HK-2 (cell line): ENCODE data around the gene B3GNT2.

ENCODE experiments used
- DNase-seq: peaks from one replicate; pipeline ENCODE4 v3.0.0-alpha.2; 2018; ENCODE audit not compliant: unreplicated experiment

B3GNT2 gene

DNA sequence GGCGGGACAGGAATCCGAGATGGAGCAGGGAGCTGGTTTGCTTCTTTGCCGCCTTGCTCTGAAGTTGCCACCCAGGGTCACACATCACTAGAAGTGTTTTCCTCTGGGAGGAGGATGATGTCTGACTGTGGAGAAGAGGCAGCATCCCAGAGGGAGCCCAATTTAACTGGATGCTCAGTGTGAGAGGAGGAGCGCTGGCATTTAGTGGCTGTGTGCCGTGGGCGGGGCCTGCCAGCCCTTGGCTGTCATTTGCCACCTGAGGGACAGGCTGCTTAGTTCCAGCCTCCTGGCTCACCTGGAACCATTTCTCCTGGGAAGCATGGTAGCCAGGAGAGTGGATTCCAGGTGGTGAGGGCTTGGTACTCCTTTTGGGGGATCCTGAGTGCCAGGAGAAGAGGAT, 9.6 kb downstream of the B3GNT2 start:
- DNase-seq, result no peak

DNA sequence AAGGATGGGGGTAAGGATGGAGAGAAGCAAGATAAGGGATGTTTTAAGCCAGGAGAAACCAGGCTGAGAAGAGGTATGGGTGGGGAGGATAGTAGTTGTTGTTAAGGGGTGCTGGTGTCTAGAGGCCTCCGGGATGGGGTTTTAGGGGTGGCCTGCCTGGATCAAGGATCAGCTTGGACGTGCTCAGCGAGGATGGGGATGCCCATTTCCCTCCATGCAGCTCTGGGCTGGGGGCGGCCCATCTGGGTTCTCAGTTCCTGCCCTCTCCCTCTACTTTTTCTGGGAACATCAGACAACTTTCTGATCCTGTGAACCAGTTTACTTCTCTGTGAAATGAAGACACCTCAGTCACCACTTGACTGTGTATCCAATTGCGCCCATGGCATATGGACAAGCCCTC, 10.1 kb downstream of the B3GNT2 start:
- DNase-seq, result no peak

- no peak for DNase-seq
These were observed 11.6 kb downstream of the B3GNT2 start for GRCh38 chr2:62207491-62207890.

GRCh38 chr2:62208074-62208757, 12.3 kb downstream of the B3GNT2 start:
- DNase-seq, result no peak

- no peak for DNase-seq
These were observed 12.8 kb downstream of the B3GNT2 start for GRCh38 chr2:62208758-62209114.

- DNase-seq, result no peak
These were observed 13.6 kb downstream of the B3GNT2 start for GRCh38 chr2:62209427-62209991.

DNA sequence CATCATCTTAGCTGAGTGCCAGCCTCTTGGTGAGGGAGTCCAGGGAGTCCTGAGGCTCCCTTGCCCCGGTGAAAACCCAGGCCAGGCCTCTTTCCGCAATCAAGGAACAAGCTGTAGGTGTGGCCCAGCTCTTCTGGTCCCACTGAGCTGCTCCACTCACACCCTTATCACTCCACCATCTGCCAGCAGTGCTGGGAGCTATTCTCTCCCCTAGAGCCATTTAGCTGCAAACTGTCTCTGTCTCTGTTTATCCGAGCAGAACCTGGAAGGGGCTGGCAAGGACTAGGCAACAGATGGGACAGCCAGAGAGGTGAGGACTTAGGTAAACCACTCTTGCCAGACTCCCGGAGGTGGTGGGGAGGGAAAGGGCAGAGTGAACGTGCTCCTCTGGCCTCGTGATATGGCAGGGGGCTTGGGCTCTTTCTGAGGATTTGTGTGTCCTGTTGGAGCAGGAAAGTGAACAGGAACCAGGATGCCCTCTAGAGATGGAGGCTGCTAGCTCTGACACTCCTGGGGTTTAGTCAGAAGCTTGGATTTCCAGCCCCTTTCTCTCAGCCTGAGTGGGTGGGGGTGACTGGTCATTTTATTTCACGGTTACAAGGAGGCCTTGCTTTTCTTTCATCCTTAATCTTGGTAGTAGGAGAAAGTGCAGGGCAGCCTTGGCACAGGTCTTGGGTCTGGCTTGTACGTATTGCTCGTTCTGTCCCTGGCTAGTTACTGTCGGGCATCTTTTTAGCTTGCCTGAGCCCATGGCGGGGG, 19.6 kb downstream of the B3GNT2 start:
- no peak for DNase-seq

DNA sequence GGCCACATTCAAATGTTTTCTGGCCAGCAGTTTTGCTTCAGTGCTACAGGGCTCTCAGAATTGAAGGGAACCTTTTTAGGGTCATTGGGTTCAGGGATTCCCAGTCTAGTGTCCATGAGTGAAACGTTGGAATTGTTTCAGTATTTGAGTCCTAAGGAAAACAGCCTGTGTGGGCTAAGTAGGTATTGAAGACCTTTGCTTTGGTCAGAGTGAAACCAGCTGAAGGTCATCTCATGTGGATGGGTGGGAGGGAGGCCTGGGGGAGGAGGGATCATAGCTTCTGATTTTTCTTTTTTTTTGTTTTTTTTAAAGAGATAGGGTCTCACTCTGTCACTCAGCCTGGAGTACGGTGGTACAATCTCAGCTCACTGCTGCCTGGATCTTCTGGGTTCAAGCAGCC, 20.2 kb downstream of the B3GNT2 start:
- DNase-seq, result no peak

DNA sequence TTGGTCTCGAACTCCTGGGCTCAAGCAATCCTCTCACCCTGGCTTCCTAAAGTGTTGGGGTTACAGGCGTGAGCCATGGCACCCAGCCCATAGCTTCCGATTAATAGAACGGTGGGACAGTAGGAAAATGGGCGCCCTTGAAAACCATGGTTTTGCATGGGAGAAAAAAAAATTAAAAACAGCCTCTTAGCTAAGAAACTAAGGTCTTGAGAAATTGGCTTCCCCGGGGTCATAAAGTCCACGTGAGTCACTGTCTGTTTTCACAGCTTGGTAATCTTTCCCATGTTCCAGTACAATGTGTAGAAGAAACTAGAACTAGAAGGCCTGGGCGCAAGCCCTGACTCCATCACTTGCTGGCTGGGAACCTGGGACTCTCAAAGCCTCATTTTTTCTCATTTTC, 20.7 kb downstream of the B3GNT2 start:
- no peak for DNase-seq

DNA sequence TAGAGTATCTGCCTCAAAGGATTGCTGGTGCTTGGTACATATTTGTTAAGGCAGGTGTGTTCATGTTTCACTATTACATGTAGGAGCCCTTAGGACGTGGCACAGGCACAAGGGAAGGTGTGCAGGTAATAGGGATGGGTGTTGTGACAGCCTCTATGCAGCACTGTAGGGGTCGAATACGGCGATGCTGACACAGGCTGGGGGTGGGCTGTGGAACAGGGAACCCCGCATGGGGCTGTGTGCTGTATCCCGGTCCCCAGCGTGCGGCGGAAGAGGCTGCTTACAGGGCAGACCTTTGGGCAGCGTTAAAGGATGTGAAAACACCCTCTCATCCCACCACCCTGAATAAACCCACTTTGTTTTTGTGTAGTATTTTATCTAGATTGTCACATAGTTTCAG, 21.5 kb downstream of the B3GNT2 start:
- DNase-seq, result no peak

DNA sequence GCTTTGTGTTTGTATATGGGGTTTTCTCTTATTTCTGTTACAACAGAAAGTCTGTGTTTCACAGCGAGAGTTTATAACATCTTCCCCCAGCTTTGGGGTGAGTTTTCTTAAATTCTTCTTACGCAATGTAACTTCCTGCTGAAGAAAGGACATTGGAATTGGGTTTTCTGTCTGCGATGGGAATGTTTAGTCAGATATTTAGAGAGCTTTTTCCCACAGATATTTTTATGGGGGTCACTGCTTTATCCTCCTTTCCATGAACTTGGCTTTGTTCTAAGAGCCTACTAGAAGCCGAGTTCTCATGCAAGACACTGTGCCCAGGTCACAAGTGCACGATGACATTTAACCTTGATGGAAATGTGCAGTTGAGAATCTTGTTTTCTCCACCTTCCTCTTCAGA, 22.1 kb downstream of the B3GNT2 start:
- no peak for DNase-seq

DNA sequence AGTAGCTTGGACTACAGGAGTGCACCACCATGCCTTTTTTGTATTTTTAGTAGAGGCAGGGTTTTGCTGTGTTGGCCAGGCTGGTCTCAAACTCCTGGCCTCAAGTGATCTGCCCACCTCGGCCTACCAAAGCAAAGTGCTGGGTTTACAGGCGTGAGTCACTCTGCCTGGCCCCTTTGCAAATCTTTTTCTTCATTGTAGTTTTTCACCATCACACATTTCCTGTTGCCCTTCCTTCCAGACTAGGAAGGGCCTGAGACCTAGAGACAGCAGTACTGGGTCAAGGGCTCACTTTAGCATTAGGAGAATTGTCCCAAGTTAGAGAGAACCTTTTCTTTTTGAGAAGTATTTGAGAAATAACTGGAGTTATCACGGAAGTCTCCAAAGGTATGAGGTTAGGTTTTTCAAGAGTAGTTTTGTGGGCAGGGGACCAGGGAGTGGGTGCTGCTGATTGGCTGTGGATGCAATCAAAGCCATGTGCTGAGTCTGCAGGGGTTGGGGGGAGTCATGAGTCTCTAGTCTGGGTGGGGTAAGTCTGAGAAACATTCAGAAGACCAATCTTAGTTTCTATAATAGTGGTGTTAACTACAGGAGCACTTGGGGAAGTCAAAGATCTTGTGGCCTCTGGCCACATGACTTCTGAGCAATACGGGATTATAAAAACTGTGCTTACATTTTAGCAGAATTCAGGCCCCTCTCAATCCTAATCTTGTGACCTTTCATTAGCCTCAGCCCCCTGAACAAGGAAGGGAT, 23.7 kb downstream of the B3GNT2 start:
- no peak for DNase-seq

- no peak for DNase-seq
These were observed 25.2 kb downstream of the B3GNT2 start for GRCh38 chr2:62221141-62221540.

DNA sequence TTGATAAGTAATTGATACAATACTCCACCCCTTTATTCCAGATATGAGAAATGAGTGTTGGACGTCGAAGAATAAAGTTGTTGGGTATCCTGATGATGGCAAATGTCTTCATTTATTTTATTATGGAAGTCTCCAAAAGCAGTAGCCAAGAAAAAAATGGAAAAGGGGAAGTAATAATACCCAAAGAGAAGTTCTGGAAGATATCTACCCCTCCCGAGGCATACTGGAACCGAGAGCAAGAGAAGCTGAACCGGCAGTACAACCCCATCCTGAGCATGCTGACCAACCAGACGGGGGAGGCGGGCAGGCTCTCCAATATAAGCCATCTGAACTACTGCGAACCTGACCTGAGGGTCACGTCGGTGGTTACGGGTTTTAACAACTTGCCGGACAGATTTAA, 26.3 kb downstream of the B3GNT2 start:
- DNase-seq, result no peak

- DNase-seq, result no peak
These were observed 26.8 kb downstream of the B3GNT2 start for GRCh38 chr2:62222674-62223073.

DNA sequence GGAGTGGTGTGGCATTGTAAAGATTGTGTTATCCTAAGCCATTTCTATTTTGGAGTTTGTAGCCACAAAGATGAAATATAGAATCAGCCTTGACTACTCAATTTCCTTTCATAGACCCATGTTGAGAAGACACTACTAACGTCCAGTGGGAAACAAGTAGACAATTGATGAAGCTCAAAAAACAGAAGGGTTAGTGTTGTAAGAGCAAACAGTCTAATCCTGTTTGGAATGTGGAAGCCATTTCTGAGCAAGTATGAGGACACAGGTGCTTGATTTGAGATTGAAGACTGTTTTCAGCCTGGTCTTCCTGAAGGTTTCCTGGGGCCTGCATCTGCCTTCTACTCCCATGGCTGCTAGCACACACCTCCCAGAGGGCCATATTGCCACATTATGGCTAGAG, 29.1 kb downstream of the B3GNT2 start:
- no peak for DNase-seq

- DNase-seq, result no peak
These were observed 31.6 kb downstream of the B3GNT2 start for GRCh38 chr2:62227386-62228075.

- DNase-seq, result no peak
These were observed 33.2 kb downstream of the B3GNT2 start for GRCh38 chr2:62229082-62229605.

- no peak for DNase-seq
These were observed 35.6 kb downstream of the B3GNT2 start for GRCh38 chr2:62231541-62231940.

DNA sequence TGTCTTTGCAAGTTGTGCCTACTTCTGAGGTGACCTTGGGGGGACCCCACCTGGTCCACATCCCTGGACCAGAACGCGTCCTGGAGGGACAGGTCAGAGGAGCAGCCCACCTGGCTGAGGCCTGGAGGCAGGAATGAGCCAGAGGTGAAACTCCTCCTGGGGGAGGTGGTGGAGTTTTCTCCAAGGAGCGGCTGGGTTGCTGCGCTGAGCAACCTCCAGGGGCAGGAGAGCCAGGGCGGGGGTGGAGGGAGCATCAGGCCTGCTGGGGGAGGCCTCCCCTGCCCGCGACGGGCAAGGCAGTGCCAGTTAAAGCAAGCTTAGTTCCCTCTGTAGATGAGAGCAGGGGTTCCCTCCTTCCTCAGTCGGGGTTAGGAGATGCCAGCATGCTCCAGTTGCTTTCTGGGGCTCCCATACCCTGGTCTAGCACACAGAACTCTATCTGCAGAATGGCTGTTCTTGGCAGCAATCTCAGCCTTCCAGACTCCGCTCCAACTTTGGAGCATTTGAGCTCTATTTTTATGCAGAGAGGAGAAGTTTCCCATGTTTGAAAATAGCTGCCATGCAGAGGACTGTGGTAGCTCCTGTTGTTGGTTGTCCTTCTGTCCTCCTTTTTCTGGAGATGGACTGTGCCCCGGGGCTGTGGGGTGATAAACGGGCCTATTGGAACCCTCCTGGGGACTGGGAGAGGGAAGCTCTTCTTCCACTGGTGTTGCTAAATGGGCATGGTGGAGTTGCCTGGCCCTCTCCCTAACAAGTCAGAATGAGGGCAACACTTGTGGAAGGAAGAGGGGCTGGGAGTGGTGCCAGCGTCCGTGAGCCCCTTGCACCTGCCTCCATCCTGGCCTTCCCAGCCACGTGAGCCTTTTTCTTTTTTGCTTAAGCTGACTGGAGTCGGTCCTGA, 39.1 kb downstream of the B3GNT2 start:
- no peak for DNase-seq

- DNase-seq, result no peak
These were observed 40.6 kb downstream of the B3GNT2 start for GRCh38 chr2:62236499-62236898.
